Adrenal gland (tissue), 5 donors: ENCODE measurements around the gene TMEM163.

Experiments used
- POLR2A ChIP-seq, 2 donors: fragments of 450-650 bp; IDR thresholded peaks; one replicate each; pipeline ENCODE4 v1.6.1; 2017; ENCODE audit warnings: antibody characterized with exemption in 2 of 2, mild to moderate bottlenecking in 2 of 2, moderate library complexity in 1 of 2
- TF ChIP-seq, protein P1 (sequence below), 6 experiments: fragments of 450-650 bp in 4 of 6; fragments of 200-600 bp in 2 of 6; sonication (generic) in 1 of 6; IDR thresholded peaks; 1 replicate in 5 of 6; 2 replicates in 1 of 6; pipeline versions ENCODE4 v1.5.1 to v1.8.0; 2016 to 2021; ENCODE audit warnings: antibody characterized with exemption in 6 of 6, mild to moderate bottlenecking in 2 of 6, moderate library complexity in 1 of 6
- donor health status: DM: no; HTN: no; CAD: no.

DNA sequence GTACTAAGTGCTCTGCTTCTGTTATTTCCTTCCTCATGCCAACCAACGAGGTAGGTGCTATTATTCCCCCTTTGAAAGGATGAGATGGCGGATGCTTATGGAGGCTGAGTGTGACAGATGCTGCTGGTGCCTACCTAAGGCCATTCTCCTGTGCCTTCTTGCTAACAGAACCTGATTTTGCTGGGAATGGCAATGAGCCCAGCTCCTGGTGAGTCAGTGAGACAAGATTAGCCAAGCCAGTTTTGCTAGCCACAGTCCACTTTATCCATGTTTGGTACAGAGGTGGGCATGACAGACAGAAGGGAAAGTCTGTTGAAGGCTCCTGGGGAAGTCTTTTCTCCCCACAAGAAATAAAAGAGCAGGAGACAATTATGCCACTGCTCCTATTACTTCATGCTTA is 43.7 kb upstream of the TMEM163 start:
- TF ChIP-seq, protein P1, sequence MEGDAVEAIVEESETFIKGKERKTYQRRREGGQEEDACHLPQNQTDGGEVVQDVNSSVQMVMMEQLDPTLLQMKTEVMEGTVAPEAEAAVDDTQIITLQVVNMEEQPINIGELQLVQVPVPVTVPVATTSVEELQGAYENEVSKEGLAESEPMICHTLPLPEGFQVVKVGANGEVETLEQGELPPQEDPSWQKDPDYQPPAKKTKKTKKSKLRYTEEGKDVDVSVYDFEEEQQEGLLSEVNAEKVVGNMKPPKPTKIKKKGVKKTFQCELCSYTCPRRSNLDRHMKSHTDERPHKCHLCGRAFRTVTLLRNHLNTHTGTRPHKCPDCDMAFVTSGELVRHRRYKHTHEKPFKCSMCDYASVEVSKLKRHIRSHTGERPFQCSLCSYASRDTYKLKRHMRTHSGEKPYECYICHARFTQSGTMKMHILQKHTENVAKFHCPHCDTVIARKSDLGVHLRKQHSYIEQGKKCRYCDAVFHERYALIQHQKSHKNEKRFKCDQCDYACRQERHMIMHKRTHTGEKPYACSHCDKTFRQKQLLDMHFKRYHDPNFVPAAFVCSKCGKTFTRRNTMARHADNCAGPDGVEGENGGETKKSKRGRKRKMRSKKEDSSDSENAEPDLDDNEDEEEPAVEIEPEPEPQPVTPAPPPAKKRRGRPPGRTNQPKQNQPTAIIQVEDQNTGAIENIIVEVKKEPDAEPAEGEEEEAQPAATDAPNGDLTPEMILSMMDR (IDR thresholded peaks at IDR 0.05): no peak
- no peak for TF ChIP-seq POLR2A (IDR thresholded peaks at IDR 0.05)
